ENCODE measurements around the gene DNAJC22. TPM values are rescaled to one million over a fixed set of nuclear protein-coding genes. Genes with fewer than 3 reads are reported as not detected.
"Not testable (repeated sequence)": the region's sequence is repeated elsewhere in the genome, so short reads cannot be mapped to it uniquely, and the experiment has no call there.

Gene DNAJC22
- 1 to 10 TPM in 3 of 4 donors, not detected in 1; 1.8 to 9.2 (median 3.0) TPM for total RNA-seq

- ATAC-seq (ENCODE audit: low FRiP score) (no peak), DNase-seq (ENCODE audit: low spot score) (no peak)
- no peak for TF ChIP-seq CTCF (IDR thresholded peaks at IDR 0.05)
Measured at GRCh38 chr12:49346659-49347310, at the start of gene DNAJC22. DNAJC22 (plus strand) TSS chr12:49346888; CDS start chr12:49348873, 1,985 bp downstream.

GRCh38 chr12:49297695-49298060 lies 49.0 kb upstream of the DNAJC22 start:
- no peak for TF ChIP-seq CTCF (IDR thresholded peaks at IDR 0.05)
- no peak for DNase-seq (ENCODE audit: low spot score)
- ATAC-seq (ENCODE audit: low FRiP score) = no peak

- TF ChIP-seq CTCF (IDR thresholded peaks at IDR 0.05) = no peak
- ATAC-seq (ENCODE audit: low FRiP score) = no peak
- no peak for DNase-seq (ENCODE audit: low spot score)
Measured at GRCh38 chr12:49298160-49298559, 48.5 kb upstream of the DNAJC22 start.

- ATAC-seq (ENCODE audit: low FRiP score) (no peak), DNase-seq (ENCODE audit: low spot score) (no peak)
- TF ChIP-seq CTCF (IDR thresholded peaks at IDR 0.05) = no peak
Measured at GRCh38 chr12:49301760-49302159, 44.9 kb upstream of the DNAJC22 start.

GRCh38 chr12:49304161-49304560 lies 42.5 kb upstream of the DNAJC22 start:
- no peak for ATAC-seq (ENCODE audit: low FRiP score)
- DNase-seq (ENCODE audit: low spot score) = no peak
- TF ChIP-seq CTCF (IDR thresholded peaks at IDR 0.05) = no peak

- ATAC-seq (ENCODE audit: low FRiP score) (no peak), DNase-seq (ENCODE audit: low spot score) (no peak)
- no peak for TF ChIP-seq CTCF (IDR thresholded peaks at IDR 0.05)
Measured at GRCh38 chr12:49305762-49306510, 40.8 kb upstream of the DNAJC22 start.

- DNase-seq (ENCODE audit: low spot score) = no peak
- ATAC-seq (ENCODE audit: low FRiP score) = no peak
- no peak for TF ChIP-seq CTCF (IDR thresholded peaks at IDR 0.05)
Measured at GRCh38 chr12:49309386-49309785, 37.3 kb upstream of the DNAJC22 start.

- ATAC-seq (ENCODE audit: low FRiP score); DNase-seq (ENCODE audit: low spot score): not testable (repeated sequence)
Measured at GRCh38 chr12:49310451-49311000, 36.2 kb upstream of the DNAJC22 start.
